Body of pancreas (tissue), 4 donors: ENCODE data around the gene SPINK8.

ENCODE experiments used
- CTCF ChIP-seq, 7 experiments: fragments of 450-650 bp in 4 of 7; fragments of 200-600 bp in 3 of 7; sonication (generic) in 3 of 7; IDR thresholded peaks; one replicate each; pipeline ENCODE4 v1.5.1; 2016 to 2019; ENCODE audit warnings: antibody characterized with exemption in 7 of 7
- POLR2A ChIP-seq, 3 donors: fragments of 450-650 bp; IDR thresholded peaks; one replicate each; pipeline ENCODE4 v1.6.1; 2016; ENCODE audit warnings: antibody characterized with exemption in 3 of 3, mild to moderate bottlenecking in 2 of 3

- TF ChIP-seq CTCF (IDR thresholded peaks at IDR 0.05) (no peak), POLR2A (IDR thresholded peaks at IDR 0.05) (no peak)
These were observed 12.6 kb upstream of the SPINK8 start for GRCh38 chr3:48345946-48346572.
